HL-60 (cell line): ENCODE data around the gene LRRK1.
A peak's percentile ranks its signal among the peaks of the same experiment; 100 is the strongest.

Source experiments
- DNase-seq, 2 experiments: peaks; one replicate each; pipeline ENCODE4 v3.0.0-alpha.2; 2010 to 2020; ENCODE audit warnings: low read depth in 1 of 2, low spot score in 1 of 2
- H3K27ac ChIP-seq: fragments of 250-450 bp; sonication (Bioruptor Pico); replicated peaks from 2 replicates; pipeline ENCODE4 v1.5.1; 2020; ENCODE audit warnings: mild to moderate bottlenecking, moderate library complexity
- H3K27me3 ChIP-seq: fragments of 250-450 bp; sonication (Bioruptor Pico); 2 replicates; pipeline ENCODE4 v1.5.1; 2021; ENCODE audit warnings: mild to moderate bottlenecking, moderate library complexity; ENCODE audit not compliant: insufficient read depth, poor library complexity, severe bottlenecking
- H3K4me3 ChIP-seq: replicated peaks from 2 replicates; pipeline ENCODE4 v1.5.1; 2011; ENCODE audit warnings: mild to moderate bottlenecking, control low read depth, low read length; ENCODE audit not compliant: insufficient read depth
- GABPA ChIP-seq: IDR thresholded peaks from 2 replicates; pipeline ENCODE4 v1.6.1; 2012; ENCODE audit warnings: low read depth
- POLR2AphosphoS5 ChIP-seq: IDR thresholded peaks from 2 replicates; pipeline ENCODE4 v1.6.1; 2012; ENCODE audit warnings: low read depth
- SPI1 ChIP-seq: IDR thresholded peaks from 2 replicates; pipeline ENCODE4 v1.6.1; 2012; ENCODE audit warnings: low read depth, mild to moderate bottlenecking, borderline replicate concordance
- long read RNA-seq: library from polyadenylated mRNA; unstranded; transcript quantifications from one replicate; pipeline ENCODE4 v2.0.0, GENCODE V29; 2020
- TF ChIP-seq, protein P1 (sequence below): IDR thresholded peaks from one replicate; pipeline ENCODE4 v1.5.1; 2011; ENCODE audit warnings: low read length, control low read depth, inconsistent platforms; ENCODE audit not compliant: insufficient read depth
- TF ChIP-seq, protein P2 (sequence below): IDR thresholded peaks from 2 replicates; pipeline ENCODE4 v1.6.1; 2012; ENCODE audit warnings: low read depth; ENCODE audit not compliant: insufficient replicate concordance

The LRRK1 gene, protein sequence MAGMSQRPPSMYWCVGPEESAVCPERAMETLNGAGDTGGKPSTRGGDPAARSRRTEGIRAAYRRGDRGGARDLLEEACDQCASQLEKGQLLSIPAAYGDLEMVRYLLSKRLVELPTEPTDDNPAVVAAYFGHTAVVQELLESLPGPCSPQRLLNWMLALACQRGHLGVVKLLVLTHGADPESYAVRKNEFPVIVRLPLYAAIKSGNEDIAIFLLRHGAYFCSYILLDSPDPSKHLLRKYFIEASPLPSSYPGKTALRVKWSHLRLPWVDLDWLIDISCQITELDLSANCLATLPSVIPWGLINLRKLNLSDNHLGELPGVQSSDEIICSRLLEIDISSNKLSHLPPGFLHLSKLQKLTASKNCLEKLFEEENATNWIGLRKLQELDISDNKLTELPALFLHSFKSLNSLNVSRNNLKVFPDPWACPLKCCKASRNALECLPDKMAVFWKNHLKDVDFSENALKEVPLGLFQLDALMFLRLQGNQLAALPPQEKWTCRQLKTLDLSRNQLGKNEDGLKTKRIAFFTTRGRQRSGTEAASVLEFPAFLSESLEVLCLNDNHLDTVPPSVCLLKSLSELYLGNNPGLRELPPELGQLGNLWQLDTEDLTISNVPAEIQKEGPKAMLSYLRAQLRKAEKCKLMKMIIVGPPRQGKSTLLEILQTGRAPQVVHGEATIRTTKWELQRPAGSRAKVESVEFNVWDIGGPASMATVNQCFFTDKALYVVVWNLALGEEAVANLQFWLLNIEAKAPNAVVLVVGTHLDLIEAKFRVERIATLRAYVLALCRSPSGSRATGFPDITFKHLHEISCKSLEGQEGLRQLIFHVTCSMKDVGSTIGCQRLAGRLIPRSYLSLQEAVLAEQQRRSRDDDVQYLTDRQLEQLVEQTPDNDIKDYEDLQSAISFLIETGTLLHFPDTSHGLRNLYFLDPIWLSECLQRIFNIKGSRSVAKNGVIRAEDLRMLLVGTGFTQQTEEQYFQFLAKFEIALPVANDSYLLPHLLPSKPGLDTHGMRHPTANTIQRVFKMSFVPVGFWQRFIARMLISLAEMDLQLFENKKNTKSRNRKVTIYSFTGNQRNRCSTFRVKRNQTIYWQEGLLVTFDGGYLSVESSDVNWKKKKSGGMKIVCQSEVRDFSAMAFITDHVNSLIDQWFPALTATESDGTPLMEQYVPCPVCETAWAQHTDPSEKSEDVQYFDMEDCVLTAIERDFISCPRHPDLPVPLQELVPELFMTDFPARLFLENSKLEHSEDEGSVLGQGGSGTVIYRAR (N-terminal part only)
- long read RNA-seq, partial matches to known transcripts: 8 of 17 reads
- long read RNA-seq, other reads (novel, unspliced or antisense): 9 of 17 reads

- TF ChIP-seq, protein P1, sequence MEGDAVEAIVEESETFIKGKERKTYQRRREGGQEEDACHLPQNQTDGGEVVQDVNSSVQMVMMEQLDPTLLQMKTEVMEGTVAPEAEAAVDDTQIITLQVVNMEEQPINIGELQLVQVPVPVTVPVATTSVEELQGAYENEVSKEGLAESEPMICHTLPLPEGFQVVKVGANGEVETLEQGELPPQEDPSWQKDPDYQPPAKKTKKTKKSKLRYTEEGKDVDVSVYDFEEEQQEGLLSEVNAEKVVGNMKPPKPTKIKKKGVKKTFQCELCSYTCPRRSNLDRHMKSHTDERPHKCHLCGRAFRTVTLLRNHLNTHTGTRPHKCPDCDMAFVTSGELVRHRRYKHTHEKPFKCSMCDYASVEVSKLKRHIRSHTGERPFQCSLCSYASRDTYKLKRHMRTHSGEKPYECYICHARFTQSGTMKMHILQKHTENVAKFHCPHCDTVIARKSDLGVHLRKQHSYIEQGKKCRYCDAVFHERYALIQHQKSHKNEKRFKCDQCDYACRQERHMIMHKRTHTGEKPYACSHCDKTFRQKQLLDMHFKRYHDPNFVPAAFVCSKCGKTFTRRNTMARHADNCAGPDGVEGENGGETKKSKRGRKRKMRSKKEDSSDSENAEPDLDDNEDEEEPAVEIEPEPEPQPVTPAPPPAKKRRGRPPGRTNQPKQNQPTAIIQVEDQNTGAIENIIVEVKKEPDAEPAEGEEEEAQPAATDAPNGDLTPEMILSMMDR: no peak
- peak; percentile 94 for TF ChIP-seq SPI1
- TF ChIP-seq, protein P2, sequence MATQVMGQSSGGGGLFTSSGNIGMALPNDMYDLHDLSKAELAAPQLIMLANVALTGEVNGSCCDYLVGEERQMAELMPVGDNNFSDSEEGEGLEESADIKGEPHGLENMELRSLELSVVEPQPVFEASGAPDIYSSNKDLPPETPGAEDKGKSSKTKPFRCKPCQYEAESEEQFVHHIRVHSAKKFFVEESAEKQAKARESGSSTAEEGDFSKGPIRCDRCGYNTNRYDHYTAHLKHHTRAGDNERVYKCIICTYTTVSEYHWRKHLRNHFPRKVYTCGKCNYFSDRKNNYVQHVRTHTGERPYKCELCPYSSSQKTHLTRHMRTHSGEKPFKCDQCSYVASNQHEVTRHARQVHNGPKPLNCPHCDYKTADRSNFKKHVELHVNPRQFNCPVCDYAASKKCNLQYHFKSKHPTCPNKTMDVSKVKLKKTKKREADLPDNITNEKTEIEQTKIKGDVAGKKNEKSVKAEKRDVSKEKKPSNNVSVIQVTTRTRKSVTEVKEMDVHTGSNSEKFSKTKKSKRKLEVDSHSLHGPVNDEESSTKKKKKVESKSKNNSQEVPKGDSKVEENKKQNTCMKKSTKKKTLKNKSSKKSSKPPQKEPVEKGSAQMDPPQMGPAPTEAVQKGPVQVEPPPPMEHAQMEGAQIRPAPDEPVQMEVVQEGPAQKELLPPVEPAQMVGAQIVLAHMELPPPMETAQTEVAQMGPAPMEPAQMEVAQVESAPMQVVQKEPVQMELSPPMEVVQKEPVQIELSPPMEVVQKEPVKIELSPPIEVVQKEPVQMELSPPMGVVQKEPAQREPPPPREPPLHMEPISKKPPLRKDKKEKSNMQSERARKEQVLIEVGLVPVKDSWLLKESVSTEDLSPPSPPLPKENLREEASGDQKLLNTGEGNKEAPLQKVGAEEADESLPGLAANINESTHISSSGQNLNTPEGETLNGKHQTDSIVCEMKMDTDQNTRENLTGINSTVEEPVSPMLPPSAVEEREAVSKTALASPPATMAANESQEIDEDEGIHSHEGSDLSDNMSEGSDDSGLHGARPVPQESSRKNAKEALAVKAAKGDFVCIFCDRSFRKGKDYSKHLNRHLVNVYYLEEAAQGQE: no peak
- TF ChIP-seq POLR2AphosphoS5: no peak; the same call in none of the 2 replicates
- no peak for TF ChIP-seq GABPA
- Histone ChIP-seq H3K27ac (peak within 1 kb of the TSS; percentile 97), H3K4me3 (peak within 1 kb of the TSS; percentile 65), H3K27me3 (no peaks in the 10 kb centered on the region)
- DNase-seq: peak in 1 of 2 experiments; percentile 62
Observed at GRCh38 chr15:100918690-100919480, at the start of gene LRRK1. TSS of gene LRRK1 (plus strand) at chr15:100919357. CDS start at chr15:100924633, 5,276 bp downstream.

DNA sequence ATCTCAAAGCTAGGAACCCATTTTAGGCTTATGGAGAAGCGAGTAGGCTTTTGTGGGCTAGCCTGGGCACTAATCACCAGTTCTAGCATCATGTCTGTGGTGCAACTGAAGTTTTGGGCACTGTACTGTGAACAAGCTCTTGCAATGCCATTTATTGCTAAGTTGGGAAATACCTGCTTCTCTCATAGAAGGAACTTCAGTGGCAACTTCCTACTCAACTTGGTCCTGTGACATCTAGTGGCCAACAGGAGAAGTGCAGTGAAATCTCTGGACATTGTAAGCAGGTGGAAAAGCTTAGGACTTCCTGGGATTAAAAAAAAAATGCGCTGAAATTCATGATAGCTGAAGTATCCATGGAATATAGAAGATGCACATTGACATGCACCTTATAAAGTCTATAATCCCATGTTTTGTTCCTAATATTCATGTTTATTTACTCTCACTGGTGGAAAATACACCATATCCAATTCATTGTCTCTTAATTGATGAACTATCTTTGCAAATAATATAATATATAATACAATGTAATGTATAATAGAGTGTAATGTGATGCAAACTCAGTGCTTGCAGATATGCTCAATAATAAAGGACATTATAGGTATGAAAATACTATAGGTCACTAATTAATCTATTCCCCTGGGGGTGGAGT is 46.0 kb upstream of the LRRK1 start:
- Histone ChIP-seq H3K27ac (no peak overlapping the region), H3K27me3 (peaks cover 12% of the 10 kb centered on the region), H3K4me3 (no peak overlapping the region)
- TF ChIP-seq POLR2AphosphoS5 (no peak), SPI1 (peak; percentile 29; the same call in 1 of the 2 replicates), GABPA (no peak)
- TF ChIP-seq, protein P2: no peak
- TF ChIP-seq, protein P1: peak; percentile 94
- DNase-seq: peak; percentile 86 to 88
